Measurements from ENCODE around the gene CNPY3.

DNA sequence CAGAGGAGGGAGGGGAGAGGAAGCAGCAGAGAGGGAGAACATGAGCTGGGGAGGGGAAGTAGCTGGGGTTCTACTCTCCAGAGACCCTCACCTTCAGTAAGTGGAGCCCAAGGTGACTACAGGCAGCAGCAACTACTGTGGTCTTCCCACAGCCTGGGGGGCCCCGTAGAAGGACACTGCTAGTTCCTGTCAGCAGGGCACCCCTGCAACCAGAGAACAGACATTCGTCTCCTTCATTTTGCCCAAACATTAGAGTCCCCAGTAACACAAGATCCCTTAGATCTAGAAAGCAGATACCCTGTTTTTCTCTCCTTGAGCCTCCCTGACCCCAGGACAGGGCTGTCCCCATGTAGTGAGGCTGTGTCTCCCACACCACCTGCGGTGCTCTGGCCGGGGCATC is 39.5 kb downstream of the CNPY3 start:
- no peak for TF ChIP-seq EZH2 (IDR thresholded peaks at IDR 0.05; ENCODE audit: borderline replicate concordance, low read depth, low read length, severe bottlenecking)
- TF ChIP-seq, protein P1, sequence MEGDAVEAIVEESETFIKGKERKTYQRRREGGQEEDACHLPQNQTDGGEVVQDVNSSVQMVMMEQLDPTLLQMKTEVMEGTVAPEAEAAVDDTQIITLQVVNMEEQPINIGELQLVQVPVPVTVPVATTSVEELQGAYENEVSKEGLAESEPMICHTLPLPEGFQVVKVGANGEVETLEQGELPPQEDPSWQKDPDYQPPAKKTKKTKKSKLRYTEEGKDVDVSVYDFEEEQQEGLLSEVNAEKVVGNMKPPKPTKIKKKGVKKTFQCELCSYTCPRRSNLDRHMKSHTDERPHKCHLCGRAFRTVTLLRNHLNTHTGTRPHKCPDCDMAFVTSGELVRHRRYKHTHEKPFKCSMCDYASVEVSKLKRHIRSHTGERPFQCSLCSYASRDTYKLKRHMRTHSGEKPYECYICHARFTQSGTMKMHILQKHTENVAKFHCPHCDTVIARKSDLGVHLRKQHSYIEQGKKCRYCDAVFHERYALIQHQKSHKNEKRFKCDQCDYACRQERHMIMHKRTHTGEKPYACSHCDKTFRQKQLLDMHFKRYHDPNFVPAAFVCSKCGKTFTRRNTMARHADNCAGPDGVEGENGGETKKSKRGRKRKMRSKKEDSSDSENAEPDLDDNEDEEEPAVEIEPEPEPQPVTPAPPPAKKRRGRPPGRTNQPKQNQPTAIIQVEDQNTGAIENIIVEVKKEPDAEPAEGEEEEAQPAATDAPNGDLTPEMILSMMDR (IDR thresholded peaks at IDR 0.05; ENCODE audit: borderline replicate concordance, extremely low read depth, low read length, poor library complexity, severe bottlenecking), result no peak
